Aorta (tissue), 5 donors: ENCODE data around the gene CFD. TPM values are rescaled to one million over a fixed set of nuclear protein-coding genes. Genes with fewer than 3 reads are reported as not detected.
"Not testable (repeated sequence)": the region's sequence is repeated elsewhere in the genome, so short reads cannot be mapped to it uniquely, and the experiment has no call there.

Source experiments
- ATAC-seq: fragments of 200-7000 bp; cut with Tn5 transposase; one replicate; pipeline ENCODE4 v1.9.1; 2022; ENCODE audit warnings: moderate library complexity; ENCODE audit not compliant: low FRiP score
- DNase-seq, 2 donors: peaks; one replicate each; pipeline ENCODE4 v3.0.0-alpha.2; 2020
- H3K27ac ChIP-seq, 2 donors: one replicate each; pipeline ENCODE4 v1.5.1; 2013; ENCODE audit warnings: low read length in 2 of 2, mild to moderate bottlenecking in 2 of 2, moderate library complexity in 2 of 2, control low read depth in 1 of 2, inconsistent platforms in 1 of 2, low read depth in 1 of 2
- H3K27me3 ChIP-seq, 2 donors: one replicate each; pipeline ENCODE4 v1.6.1; 2013; ENCODE audit warnings: control low read depth in 1 of 2, low read length in 1 of 2, mild to moderate bottlenecking in 1 of 2, moderate library complexity in 1 of 2; ENCODE audit not compliant: insufficient read depth in 2 of 2, control insufficient read depth in 1 of 2
- H3K36me3 ChIP-seq, 2 donors: one replicate each; pipeline ENCODE4 v1.6.1; 2013; ENCODE audit warnings: control low read depth in 1 of 2, low read length in 1 of 2, mild to moderate bottlenecking in 1 of 2; ENCODE audit not compliant: insufficient read depth in 2 of 2, control insufficient read depth in 1 of 2
- H3K4me1 ChIP-seq, 2 donors: one replicate each; pipeline ENCODE4 v1.6.1; 2013; ENCODE audit warnings: low read length in 2 of 2, control low read depth in 1 of 2, mild to moderate bottlenecking in 1 of 2, moderate library complexity in 1 of 2; ENCODE audit not compliant: insufficient read depth in 2 of 2, control insufficient read depth in 1 of 2
- H3K4me3 ChIP-seq, 2 donors: one replicate each; pipeline ENCODE4 v1.5.1; 2013; ENCODE audit warnings: low read length in 2 of 2, control low read depth in 1 of 2, mild to moderate bottlenecking in 1 of 2
- H3K9me3 ChIP-seq: one replicate; pipeline ENCODE4 v1.6.1; 2013; ENCODE audit warnings: mild to moderate bottlenecking, low read length; ENCODE audit not compliant: control insufficient read depth
- WGBS, 2 donors: extraction: QIAGEN DNeasy Blood & Tissue Kit; methylation state at CpG; one replicate each; pipeline ENCODE4 v1.1.7; 2013; 5-methylcytosine and 5-hydroxymethylcytosine counted together
- intact Hi-C, 2 donors: fragments of 100-400 bp; cut with DNase I; formaldehyde crosslinking; loops; one replicate each; pipeline versions ENCODE4 v1.14.2 to v1.15.0; 2022
- polyA plus RNA-seq, 2 donors: library from polyadenylated mRNA; stranded (reverse); fragments of 200-250 nt; gene quantifications; one replicate each; pipeline ENCODE4 v1.2.3, GENCODE V29; 2013
- total RNA-seq, 2 donors: library from RNA; stranded (reverse); fragmentation: NEBNext Ultra II Directional; extraction: Animal tissue kit (Norgen Biotek cat#: 25700); gene quantifications; one replicate each; pipeline ENCODE4 v1.2.1, GENCODE V29; 2021
- donor health status: healthy with polysubstance abuse.
- donor health status: Bipolar disorder and iron deficiency.
- donor health status: DM: no; HTN: no; CAD: no.
- donor health status: DM: no; HTN: no; CAD: no.
- donor health status: DM: yes; HTN: yes; CAD: no.

Gene CFD
- total and polyA plus RNA-seq, 4 donors: 3.3 to 354 (median 63.7) TPM

- H3K4me1 ChIP-seq, intact Hi-C loops, H3K27me3 ChIP-seq, DNase-seq, H3K36me3 ChIP-seq, ATAC-seq, H3K27ac ChIP-seq, H3K4me3 ChIP-seq, H3K9me3 ChIP-seq: not testable (repeated sequence)
- 81 to 84% methylated on average over 8 of the region's 8 CpGs for WGBS, 2 donors
These were observed 10.3 kb upstream of the CFD start for GRCh38 chr19:849195-849594.

- ATAC-seq (peak; percentile 89), DNase-seq (peak; percentile 93 to 96)
- Histone ChIP-seq H3K27me3 (no peaks in the 10 kb centered on the region), H3K4me1 (no peaks in the 10 kb centered on the region), H3K9me3 (no peaks in the 10 kb centered on the region), H3K4me3 (no peak overlapping the region), H3K36me3 (no peaks in the 10 kb centered on the region), H3K27ac (no peak overlapping the region)
- intact Hi-C loops: no loop called here
- WGBS, 2 donors: 17 to 18% methylated on average over 27 to 28 of the region's 28 CpGs
These were observed 9.1 kb upstream of the CFD start for GRCh38 chr19:850221-850978.

- Histone ChIP-seq H3K4me3 (no peak overlapping the region), H3K36me3 (no peaks in the 10 kb centered on the region), H3K27me3 (no peaks in the 10 kb centered on the region), H3K9me3 (no peaks in the 10 kb centered on the region), H3K27ac (no peak overlapping the region), H3K4me1 (no peaks in the 10 kb centered on the region)
- no peak for ATAC-seq
- DNase-seq: no peak
- intact Hi-C loops: no loop called here
- 22 to 24% methylated on average over 13 of the region's 13 CpGs for WGBS, 2 donors
These were observed 8.5 kb upstream of the CFD start for GRCh38 chr19:850979-851335.

DNA sequence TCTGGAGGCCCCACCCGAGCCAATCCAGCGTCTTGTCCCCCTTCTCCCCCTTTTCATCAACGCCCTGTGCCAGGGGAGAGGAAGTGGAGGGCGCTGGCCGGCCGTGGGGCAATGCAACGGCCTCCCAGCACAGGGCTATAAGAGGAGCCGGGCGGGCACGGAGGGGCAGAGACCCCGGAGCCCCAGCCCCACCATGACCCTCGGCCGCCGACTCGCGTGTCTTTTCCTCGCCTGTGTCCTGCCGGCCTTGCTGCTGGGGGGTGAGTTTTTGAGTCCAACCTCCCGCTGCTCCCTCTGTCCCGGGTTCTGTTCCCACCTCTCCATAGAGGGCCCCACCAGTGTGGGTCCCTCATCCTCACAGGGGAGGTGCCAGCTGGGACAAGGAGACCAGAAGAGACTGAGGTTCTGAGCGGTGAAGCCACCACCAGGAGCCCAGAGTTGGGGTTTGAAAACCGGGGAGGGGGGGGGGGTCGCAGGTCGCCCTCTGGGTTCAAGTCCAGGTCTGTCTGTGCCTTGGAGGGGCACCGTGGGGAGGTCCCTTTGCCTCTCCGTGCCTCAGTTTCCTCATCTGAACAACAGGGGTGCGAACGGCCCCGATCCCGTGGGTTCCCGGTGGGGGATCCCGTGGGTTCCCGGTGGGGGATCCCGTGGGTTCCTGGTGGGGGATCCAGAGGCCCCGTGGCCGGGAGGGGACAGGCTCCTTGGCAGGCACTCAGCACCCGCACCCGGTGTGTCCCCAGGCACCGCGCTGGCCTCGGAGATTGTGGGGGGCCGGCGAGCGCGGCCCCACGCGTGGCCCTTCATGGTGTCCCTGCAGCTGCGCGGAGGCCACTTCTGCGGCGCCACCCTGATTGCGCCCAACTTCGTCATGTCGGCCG, 7.1 kb upstream of the CFD start, which contains the start of gene ELANE:
ELANE (plus strand) TSS at position 168 of the 878 bp plus-strand sequence; CDS start at position 194, 26 bp downstream.
- H3K4me3 ChIP-seq: no peak within 1 kb of the TSS
- no peaks in the 10 kb centered on the region for H3K9me3 ChIP-seq
- H3K27me3 ChIP-seq: no peaks in the 10 kb centered on the region
- ATAC-seq: no peak
- no peaks in the 10 kb centered on the region for H3K36me3 ChIP-seq
- peak in 1 of 2 donors; percentile 77 for DNase-seq
- no peaks in the 10 kb centered on the region for H3K4me1 ChIP-seq
- WGBS, 2 donors: 58 to 66% methylated on average over 52 to 55 of the region's 55 CpGs
- H3K27ac ChIP-seq: no peak within 1 kb of the TSS
- intact Hi-C loops: no loop called here

- Histone ChIP-seq H3K9me3 (no peaks in the 10 kb centered on the region), H3K36me3 (no peaks in the 10 kb centered on the region), H3K27me3 (no peaks in the 10 kb centered on the region), H3K4me3 (no peak overlapping the region), H3K27ac (no peak overlapping the region), H3K4me1 (no peaks in the 10 kb centered on the region)
- ATAC-seq: no peak
- 27 to 31% methylated on average over 50 to 67 of the region's 67 CpGs for WGBS, 2 donors
- intact Hi-C loops: no loop called here
- DNase-seq: no peak
These were observed 6.4 kb upstream of the CFD start for GRCh38 chr19:853014-853585.

GRCh38 chr19:853614-854220, 5.7 kb upstream of the CFD start:
- H3K4me3 ChIP-seq, H3K36me3 ChIP-seq, H3K27ac ChIP-seq, intact Hi-C loops, H3K9me3 ChIP-seq, H3K27me3 ChIP-seq, ATAC-seq, DNase-seq, H3K4me1 ChIP-seq: not testable (repeated sequence)
- 75 to 77% methylated on average over 10 to 13 of the region's 17 CpGs for WGBS, 2 donors

DNA sequence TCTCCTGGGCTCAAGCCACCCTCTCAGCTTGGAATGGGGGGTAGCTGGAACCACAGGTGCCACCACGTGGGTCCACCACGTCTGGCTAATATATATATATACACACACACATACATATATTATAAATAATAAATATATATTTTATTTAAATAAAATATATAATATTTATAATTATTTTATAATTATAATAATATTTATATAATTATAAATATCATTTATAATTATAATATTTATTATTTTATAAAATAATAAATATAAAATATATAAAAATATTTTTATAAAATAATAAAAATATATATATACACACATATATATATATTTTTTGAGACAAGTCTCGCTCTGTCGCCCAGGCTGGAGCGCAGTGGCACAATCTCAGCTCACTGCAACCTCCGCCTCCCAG, 4.9 kb upstream of the CFD start:
- intact Hi-C loops: no loop called here
- 71 to 75% methylated on average over 6 of the region's 6 CpGs for WGBS, 2 donors
- H3K36me3 ChIP-seq: no peaks in the 10 kb centered on the region
- no peaks in the 10 kb centered on the region for H3K27me3 ChIP-seq
- ATAC-seq: no peak
- no peaks in the 10 kb centered on the region for H3K4me1 ChIP-seq
- no peaks in the 10 kb centered on the region for H3K9me3 ChIP-seq
- no peak overlapping the region for H3K4me3 ChIP-seq
- DNase-seq: no peak
- H3K27ac ChIP-seq: no peak overlapping the region

GRCh38 chr19:855142-855541, 4.3 kb upstream of the CFD start:
- H3K27me3 ChIP-seq: no peaks in the 10 kb centered on the region
- WGBS, 2 donors: 83 to 87% methylated on average over 12 of the region's 12 CpGs
- DNase-seq (no peak), ATAC-seq (no peak)
- H3K27ac ChIP-seq: no peak overlapping the region
- H3K9me3 ChIP-seq: no peaks in the 10 kb centered on the region
- intact Hi-C loops: loop anchor here in 1 of 2 donors (5.0 kb wide), 1 partner anchor 122 kb away; no protein-coding TSS in a partner anchor
- no peaks in the 10 kb centered on the region for H3K36me3 ChIP-seq
- H3K4me1 ChIP-seq: no peaks in the 10 kb centered on the region
- H3K4me3 ChIP-seq: no peak overlapping the region
